ENCODE measurements around the gene DNM3.

DNA sequence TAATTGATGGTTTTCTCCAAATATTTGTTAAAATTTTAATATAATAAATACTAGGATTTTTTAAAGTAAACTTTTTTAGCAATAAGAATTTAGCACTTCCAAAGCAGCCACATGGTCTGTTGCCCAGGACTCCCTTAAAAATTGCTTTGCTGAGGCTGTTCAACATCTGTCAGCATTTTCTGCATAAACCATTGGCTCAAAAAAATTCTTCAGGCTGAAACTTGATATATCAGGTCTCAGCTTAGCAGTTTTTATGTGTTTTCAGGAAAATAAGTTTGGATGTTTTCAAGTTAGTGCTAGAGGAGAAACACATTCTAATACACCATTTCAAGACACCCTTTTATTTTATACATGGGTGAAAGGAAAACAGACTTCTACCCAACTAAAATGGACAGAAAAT is 510.0 kb downstream of the DNM3 start:
- TF ChIP-seq POLR2AphosphoS5 (IDR thresholded peaks at IDR 0.05; ENCODE audit: low read length) (no peak), CREM (IDR thresholded peaks at IDR 0.05; ENCODE audit: low read depth) (no peak), FOS (IDR thresholded peaks at IDR 0.05; ENCODE audit: borderline replicate concordance, extremely low read depth, insufficient read length) (no peak), EP300 (IDR thresholded peaks at IDR 0.05; ENCODE audit: borderline replicate concordance in 1 of 2, control insufficient read depth in 1 of 2, low read depth in 2 of 2, low read length in 2 of 2) (no peak), CEBPB (IDR thresholded peaks at IDR 0.05; ENCODE audit: borderline replicate concordance in 1 of 2, low read depth in 2 of 2, low read length in 2 of 2) (no peak), BRCA1 (IDR thresholded peaks at IDR 0.05; ENCODE audit: low read depth, low read length) (no peak), EZH2 (IDR thresholded peaks at IDR 0.05; ENCODE audit: borderline replicate concordance, control insufficient read depth, low read depth, low read length) (no peak), GABPA (IDR thresholded peaks at IDR 0.05; ENCODE audit: low read depth) (no peak), SIN3A (IDR thresholded peaks at IDR 0.05; ENCODE audit: low read depth, low read length) (no peak), ZNF274 (IDR thresholded peaks at IDR 0.05; ENCODE audit: insufficient read depth, insufficient read length) (no peak), ZNF217 (IDR thresholded peaks at IDR 0.05) (no peak)

Measured in GM12878 (cell line).